T follicular helper cell (primary cell): Measurements from ENCODE around the gene ARHGEF7.
"Not testable (repeated sequence)": the region's sequence is repeated elsewhere in the genome, so short reads cannot be mapped to it uniquely, and the experiment has no call there.

Experiments
- DNase-seq: peaks from one replicate; pipeline ENCODE4 v3.0.0-alpha.2; 2020; ENCODE audit warnings: low read depth

Gene ARHGEF7

DNA sequence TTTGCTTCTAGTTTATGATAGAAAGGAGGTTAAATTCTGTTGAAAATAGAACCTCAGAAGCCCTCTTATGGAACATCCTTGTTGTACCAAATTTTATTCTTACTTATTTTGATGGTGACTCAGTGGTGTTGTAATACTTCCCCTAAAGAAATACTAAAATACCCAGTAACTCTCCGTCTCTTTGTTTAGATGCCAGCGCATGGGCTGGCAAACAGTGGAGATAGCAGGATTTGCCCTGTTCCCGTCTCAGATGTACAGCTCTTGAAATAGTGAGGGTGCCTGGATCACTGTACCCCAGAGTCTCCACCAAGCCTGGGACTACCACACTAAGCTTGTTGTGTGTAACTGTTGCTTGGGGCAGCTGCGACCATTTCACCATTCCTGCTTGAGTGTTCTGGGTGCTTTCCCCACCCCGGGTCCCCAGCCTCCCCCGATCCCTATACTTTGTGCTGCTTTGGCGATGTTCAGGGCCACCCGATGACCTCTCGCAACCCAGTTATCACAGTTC is 138.3 kb downstream of the ARHGEF7 start:
- no peak for DNase-seq

GRCh38 chr13:111255228-111255790 is 140.2 kb downstream of the ARHGEF7 start:
- DNase-seq, result no peak

GRCh38 chr13:111256458-111256857 is 141.3 kb downstream of the ARHGEF7 start:
- no peak for DNase-seq

DNA sequence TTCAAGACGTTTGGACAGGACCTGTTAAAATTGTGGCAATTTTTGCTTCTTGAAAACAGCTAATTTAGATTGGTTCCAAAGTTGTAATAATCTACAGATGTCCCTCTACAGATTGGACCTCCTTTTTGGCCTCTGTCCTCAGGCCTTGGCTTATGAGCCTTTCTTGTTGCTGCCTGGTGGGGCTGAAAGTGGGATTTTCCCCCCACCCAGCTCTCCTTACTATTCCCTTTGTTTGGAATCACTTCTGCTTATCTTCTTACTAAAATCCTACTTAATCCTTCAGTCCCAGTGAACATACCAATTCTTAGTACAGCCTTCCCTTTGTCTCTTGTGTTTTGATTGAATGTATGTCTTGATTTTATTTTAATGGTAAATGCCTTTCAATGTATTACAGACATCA is 141.8 kb downstream of the ARHGEF7 start:
- no peak for DNase-seq

DNA sequence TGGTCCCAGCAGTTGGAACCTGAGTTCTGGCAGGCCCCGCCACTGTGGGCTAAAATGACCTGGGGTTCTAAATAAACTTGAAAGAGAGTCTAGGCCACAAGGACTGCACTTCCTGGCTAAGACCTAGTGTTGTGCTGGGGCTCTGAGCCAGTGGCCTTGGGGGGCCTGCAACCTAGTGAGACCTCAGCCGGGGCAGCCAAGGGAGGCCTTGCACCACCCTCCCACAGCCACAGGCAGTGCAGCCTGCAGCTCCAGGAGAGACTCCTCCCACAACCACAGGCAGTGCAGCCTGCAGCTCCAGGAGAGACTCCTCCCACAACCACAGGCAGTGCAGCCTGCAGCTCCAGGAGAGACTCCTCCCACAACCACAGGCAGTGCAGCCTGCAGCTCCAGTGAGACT is 142.8 kb downstream of the ARHGEF7 start:
- DNase-seq, result not testable (repeated sequence)

- no peak for DNase-seq
Observed at GRCh38 chr13:111258637-111259036, 143.5 kb downstream of the ARHGEF7 start.

DNA sequence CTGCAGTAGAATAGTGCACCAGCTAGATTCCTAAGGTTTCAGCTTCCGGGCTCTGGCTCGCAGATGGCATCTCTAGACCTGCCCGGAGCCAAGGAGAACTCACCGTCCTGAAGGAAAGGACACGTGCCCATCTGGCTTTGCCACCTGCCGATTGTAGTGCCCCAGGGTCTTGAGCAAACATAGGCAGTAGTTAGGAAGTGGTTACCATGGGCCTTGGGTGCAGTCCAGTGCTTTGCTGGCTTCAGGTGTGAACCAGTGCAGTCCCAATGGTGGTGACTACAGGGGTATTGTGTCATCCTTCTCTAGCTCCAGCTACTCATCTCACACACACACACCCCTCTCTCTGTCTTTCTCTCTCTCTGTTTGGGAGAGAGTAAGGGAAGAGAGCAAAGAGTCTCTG is 143.9 kb downstream of the ARHGEF7 start:
- no peak for DNase-seq

GRCh38 chr13:111261326-111261725 is 146.2 kb downstream of the ARHGEF7 start:
- DNase-seq, result no peak

- DNase-seq, result no peak
Observed at GRCh38 chr13:111262281-111262680, 147.2 kb downstream of the ARHGEF7 start.

- DNase-seq, result no peak
Observed at GRCh38 chr13:111262715-111263114, 147.6 kb downstream of the ARHGEF7 start.

DNA sequence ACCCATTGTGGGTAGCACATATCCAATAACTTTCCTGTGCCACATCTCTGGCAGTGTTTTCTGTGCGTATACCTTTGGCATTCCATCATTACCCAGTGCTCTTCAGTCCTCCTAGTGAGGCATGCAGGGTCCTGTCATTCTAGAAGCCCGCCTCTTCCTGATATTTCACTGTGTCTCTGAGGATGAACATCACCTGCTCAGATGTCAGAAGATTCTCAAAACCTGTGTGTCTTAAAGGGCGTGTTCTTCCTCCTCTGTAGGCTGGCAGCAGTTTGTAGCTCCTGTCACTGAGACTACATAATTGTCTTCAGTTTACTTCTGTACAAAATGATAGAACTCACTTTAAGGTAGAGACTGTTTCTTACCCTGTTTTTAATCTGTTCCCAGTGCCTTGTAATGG is 148.5 kb downstream of the ARHGEF7 start:
- DNase-seq, result no peak

DNA sequence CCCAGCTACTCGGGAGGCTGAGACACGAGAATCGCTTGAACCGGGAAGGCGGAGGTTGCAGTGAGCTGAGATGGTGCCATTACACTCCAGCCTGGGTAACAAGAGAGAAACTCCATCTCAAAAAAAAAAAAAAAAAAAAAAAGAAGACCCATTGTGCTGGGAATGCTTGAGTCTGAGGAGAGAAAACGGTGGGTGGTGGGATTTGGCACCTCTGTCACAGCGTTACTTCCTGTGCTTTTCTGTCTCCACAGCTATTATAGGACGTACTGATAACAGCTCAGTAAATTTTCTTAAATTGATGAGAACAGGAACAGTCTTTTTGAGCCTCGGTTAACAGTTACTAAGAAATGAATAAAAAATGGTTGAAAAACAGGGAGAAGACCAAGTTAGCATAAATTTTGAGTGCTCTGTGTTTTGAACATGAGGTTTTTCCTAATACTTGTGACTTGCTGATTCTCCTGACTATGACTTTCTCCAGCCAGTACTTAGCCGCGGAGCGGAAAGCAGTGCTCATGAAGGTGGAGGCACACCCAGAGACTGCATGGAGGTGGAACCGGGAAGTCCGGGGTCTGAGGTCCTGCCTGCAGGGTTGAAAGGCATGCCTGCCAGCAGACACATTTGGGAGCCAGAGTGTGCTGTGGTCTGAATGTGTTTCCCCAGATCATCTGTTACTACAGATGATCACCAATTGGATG is 150.0 kb downstream of the ARHGEF7 start:
- DNase-seq, result no peak

DNA sequence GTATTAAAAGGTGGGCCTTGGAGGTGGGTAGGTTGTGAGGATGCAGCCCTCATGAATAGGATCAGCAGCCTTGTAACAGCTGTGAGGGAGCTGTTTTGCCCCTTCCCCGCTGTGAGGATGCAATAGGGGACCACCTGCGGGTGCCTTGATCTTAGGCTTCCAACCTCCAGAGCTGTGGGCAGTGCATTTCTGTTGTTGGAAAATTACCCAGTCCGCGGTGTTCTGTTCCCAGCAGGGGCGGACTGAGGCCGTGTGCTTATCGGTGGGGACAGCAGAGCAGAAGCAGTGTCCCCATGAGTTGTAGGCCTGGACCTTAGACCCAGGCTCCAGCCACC is 150.6 kb downstream of the ARHGEF7 start:
- DNase-seq, result no peak

GRCh38 chr13:111267205-111267604 is 152.1 kb downstream of the ARHGEF7 start:
- no peak for DNase-seq

- no peak for DNase-seq
Observed at GRCh38 chr13:111267784-111268183, 152.7 kb downstream of the ARHGEF7 start.

DNA sequence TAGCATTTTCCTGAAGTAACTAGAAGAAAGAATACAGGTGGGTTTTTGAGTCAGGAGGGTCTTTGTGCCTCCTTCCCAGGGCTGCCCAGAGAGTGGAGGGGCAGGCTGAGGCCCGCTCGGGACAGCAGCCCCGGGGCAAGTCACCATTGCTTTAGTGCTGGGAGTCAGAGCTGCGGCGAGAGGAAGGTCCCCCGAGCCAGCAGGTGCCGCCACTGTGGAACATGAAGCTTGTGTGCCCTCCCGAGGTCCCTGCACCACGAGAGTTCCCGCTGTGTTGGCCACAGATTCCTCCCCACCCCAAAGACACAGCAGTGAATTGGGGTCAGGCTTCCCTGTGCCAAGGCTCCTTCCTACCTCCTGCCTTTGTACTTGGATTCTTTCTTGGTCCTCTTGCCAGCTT is 154.4 kb downstream of the ARHGEF7 start:
- DNase-seq, result no peak

- no peak for DNase-seq
Observed at GRCh38 chr13:111270126-111270525, 155.0 kb downstream of the ARHGEF7 start.

DNA sequence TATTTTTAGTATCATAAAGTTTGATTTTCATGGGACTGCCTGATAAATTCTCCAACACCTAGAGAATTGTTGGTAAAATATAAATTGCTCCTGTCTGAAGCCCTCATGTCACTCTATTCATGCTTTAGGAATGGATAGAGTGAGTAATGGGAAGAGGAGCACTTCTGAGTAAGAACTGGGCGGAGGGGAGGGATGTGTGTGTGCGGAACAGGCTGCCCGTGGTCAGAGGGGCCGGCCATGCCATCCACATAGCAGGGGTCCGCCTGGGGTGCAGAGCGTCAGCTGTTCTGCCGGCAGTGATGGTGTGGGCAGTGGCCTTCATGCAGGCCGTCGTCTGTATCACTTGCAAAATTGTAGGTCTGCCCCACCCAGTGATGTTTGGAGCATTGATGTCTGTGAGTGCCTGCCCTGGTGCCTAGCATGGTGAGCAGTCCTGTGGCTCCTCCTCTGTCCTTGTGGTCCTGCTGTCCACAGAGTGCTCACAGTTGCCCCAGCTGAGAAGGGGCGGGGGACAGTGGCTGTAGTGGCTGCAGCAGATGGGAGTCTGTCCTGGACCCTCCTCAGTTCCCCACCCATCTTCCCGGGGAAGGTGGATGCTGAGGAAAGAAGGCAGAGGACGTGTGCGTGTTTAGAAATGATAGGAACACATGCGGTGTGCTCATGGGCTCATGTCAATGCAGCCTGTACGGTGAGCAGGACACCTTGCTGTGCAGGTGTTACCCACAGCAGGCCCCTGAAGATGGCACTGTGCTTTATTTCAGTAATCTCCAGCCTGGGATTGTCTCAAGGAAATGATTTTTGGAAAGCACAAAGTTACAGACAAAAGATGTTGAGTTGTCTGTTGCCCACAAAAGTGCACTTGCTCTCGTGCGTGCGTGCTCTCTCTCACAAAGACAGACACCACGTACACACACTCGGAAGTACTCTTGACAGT is 155.9 kb downstream of the ARHGEF7 start:
- no peak for DNase-seq

DNA sequence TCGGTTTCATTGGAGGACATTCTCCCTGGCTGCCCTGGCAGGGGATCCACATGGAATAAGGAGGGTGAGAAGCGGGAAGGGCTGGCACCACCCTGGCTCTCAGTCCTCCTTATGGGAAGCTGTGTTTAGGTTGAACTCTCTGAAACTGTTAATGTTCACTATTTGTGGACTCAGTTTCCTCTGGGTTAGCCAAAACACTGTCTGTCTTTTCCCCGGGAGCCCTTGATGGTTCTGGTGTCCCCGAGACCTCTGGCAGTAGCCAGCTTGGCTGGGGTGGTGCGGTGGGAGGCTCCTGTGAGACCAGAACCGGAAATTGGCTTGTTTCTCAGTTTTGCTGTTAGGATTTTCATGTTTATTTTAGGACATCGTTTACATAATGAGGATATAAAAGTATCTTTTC is 157.0 kb downstream of the ARHGEF7 start:
- no peak for DNase-seq

DNA sequence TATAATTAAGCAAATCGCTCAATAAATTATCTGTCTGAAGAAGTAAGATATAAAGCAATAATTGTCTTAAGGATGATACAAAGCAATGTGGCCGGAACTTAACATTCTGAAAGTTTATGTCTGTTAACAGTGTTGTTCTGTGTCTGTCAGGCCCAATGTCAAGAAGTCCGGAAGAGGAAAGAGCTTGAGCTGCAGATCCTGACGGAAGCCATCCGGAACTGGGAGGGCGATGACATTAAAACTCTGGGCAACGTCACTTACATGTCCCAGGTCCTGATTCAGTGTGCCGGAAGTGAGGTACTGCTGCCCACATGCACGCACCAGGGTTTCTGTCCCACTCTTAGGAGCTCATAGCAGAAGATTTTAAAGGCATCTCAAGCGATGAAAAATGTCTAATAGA is 160.3 kb downstream of the ARHGEF7 start:
- DNase-seq, result no peak

DNA sequence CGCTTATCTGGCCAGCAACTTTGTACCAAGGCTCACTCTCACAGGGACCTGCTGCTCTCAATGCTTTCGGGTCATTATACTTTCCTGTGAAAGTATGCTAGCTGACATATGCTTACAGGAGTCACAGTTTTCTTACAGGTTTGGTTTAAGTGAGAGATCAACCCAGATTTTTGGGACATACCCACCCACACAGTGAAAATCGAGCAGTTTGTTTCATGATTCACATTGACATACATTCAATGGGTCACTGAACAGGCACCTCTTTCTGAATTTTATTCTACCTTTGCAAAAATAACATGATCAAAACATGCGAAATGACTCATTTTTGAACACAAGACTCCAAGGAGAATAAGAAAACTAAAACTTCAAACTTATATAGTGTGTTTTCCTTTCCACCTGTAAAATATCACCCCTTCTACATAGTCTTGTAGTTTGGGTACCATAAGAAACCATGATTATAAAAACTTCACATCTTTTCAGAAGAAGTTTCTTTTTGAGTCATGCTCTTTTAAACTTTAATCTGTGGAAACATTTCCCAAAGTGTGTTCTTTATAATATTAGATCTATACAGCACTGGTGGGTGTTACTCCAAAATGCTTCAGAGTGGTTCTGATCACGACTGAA is 161.0 kb downstream of the ARHGEF7 start:
- no peak for DNase-seq

GRCh38 chr13:111278258-111278657 is 163.1 kb downstream of the ARHGEF7 start:
- no peak for DNase-seq
